ENCODE results near the gene SBF2.

Gene SBF2

GRCh38 chr11:10293423-10294289 is at the start of gene SBF2:
Gene SBF2 (minus strand): TSS chr11:10294219. CDS start chr11:10294069, 150 bp downstream.
- Mint-ChIP-seq H3K4me1 (ENCODE audit: low read depth) (peaks cover 33% of the 10 kb centered on the region), H3K36me3 (ENCODE audit: low read depth) (peaks cover 3% of the 10 kb centered on the region), H3K27me3 (ENCODE audit: low read depth) (peaks cover 61% of the 10 kb centered on the region), H3K27ac (peak within 1 kb of the TSS; percentile 41), H3K9me3 (no peaks in the 10 kb centered on the region), H3K4me3 (peak within 1 kb of the TSS; percentile 79)

GRCh38 chr11:10338287-10338686 is 44.3 kb upstream of the SBF2 start:
- H3K36me3 Mint-ChIP-seq (ENCODE audit: low read depth), result no peaks in the 10 kb centered on the region

GRCh38 chr11:10333490-10333889 is 39.5 kb upstream of the SBF2 start:
- H3K27ac Mint-ChIP-seq, result no peak overlapping the region
- no peaks in the 10 kb centered on the region for H3K36me3 Mint-ChIP-seq (ENCODE audit: low read depth)
- peaks cover 7% of the 10 kb centered on the region for H3K27me3 Mint-ChIP-seq (ENCODE audit: low read depth)
- no peak overlapping the region for H3K4me3 Mint-ChIP-seq
- no peaks in the 10 kb centered on the region for H3K9me3 Mint-ChIP-seq
- no peaks in the 10 kb centered on the region for H3K4me1 Mint-ChIP-seq (ENCODE audit: low read depth)

More at GRCh38 chr11:10338287-10338686, 44.3 kb upstream of the SBF2 start:
- Mint-ChIP-seq H3K4me1 (ENCODE audit: low read depth) (no peaks in the 10 kb centered on the region), H3K9me3 (no peaks in the 10 kb centered on the region), H3K27me3 (ENCODE audit: low read depth) (peaks cover 13% of the 10 kb centered on the region), H3K4me3 (no peak overlapping the region), H3K27ac (no peak overlapping the region)

GRCh38 chr11:10331548-10332289 is 37.7 kb upstream of the SBF2 start:
- H3K27ac Mint-ChIP-seq, result no peak overlapping the region
- H3K9me3 Mint-ChIP-seq, result no peaks in the 10 kb centered on the region
- H3K4me3 Mint-ChIP-seq, result no peak overlapping the region
- H3K4me1 Mint-ChIP-seq (ENCODE audit: low read depth), result no peaks in the 10 kb centered on the region
- no peaks in the 10 kb centered on the region for H3K36me3 Mint-ChIP-seq (ENCODE audit: low read depth)
- H3K27me3 Mint-ChIP-seq (ENCODE audit: low read depth), result peaks cover 7% of the 10 kb centered on the region

GRCh38 chr11:10329935-10330334 is 35.9 kb upstream of the SBF2 start:
- no peaks in the 10 kb centered on the region for H3K9me3 Mint-ChIP-seq
- peaks cover 8% of the 10 kb centered on the region for H3K27me3 Mint-ChIP-seq (ENCODE audit: low read depth)
- no peak overlapping the region for H3K4me3 Mint-ChIP-seq
- H3K36me3 Mint-ChIP-seq (ENCODE audit: low read depth), result no peaks in the 10 kb centered on the region
- no peaks in the 10 kb centered on the region for H3K4me1 Mint-ChIP-seq (ENCODE audit: low read depth)
- H3K27ac Mint-ChIP-seq, result no peak overlapping the region

GRCh38 chr11:10329356-10329755 is 35.3 kb upstream of the SBF2 start:
- H3K36me3 Mint-ChIP-seq (ENCODE audit: low read depth), result no peaks in the 10 kb centered on the region

GRCh38 chr11:10328314-10329098 is 34.5 kb upstream of the SBF2 start:
- Mint-ChIP-seq H3K4me3 (no peak overlapping the region), H3K36me3 (ENCODE audit: low read depth) (no peaks in the 10 kb centered on the region), H3K27ac (no peak overlapping the region), H3K27me3 (ENCODE audit: low read depth) (peaks cover 14% of the 10 kb centered on the region), H3K4me1 (ENCODE audit: low read depth) (peaks cover under 1% of the 10 kb centered on the region), H3K9me3 (no peaks in the 10 kb centered on the region)

More at GRCh38 chr11:10329356-10329755, 35.3 kb upstream of the SBF2 start:
- no peak overlapping the region for H3K27ac Mint-ChIP-seq
- H3K4me3 Mint-ChIP-seq, result no peak overlapping the region
- H3K4me1 Mint-ChIP-seq (ENCODE audit: low read depth), result no peaks in the 10 kb centered on the region
- peaks cover 8% of the 10 kb centered on the region for H3K27me3 Mint-ChIP-seq (ENCODE audit: low read depth)
- no peaks in the 10 kb centered on the region for H3K9me3 Mint-ChIP-seq

GRCh38 chr11:10327254-10327653 is 33.2 kb upstream of the SBF2 start:
- H3K27me3 Mint-ChIP-seq (ENCODE audit: low read depth), result peaks cover 14% of the 10 kb centered on the region
- H3K27ac Mint-ChIP-seq, result no peak overlapping the region
- no peaks in the 10 kb centered on the region for H3K9me3 Mint-ChIP-seq
- no peaks in the 10 kb centered on the region for H3K36me3 Mint-ChIP-seq (ENCODE audit: low read depth)
- H3K4me1 Mint-ChIP-seq (ENCODE audit: low read depth), result peaks cover 12% of the 10 kb centered on the region
- no peak overlapping the region for H3K4me3 Mint-ChIP-seq

GRCh38 chr11:10326012-10326964 is 32.3 kb upstream of the SBF2 start:
- Mint-ChIP-seq H3K27me3 (ENCODE audit: low read depth) (peaks cover 14% of the 10 kb centered on the region), H3K4me1 (ENCODE audit: low read depth) (peaks cover 12% of the 10 kb centered on the region), H3K4me3 (no peak overlapping the region), H3K36me3 (ENCODE audit: low read depth) (no peaks in the 10 kb centered on the region), H3K27ac (no peak overlapping the region), H3K9me3 (no peaks in the 10 kb centered on the region)

GRCh38 chr11:10325277-10326011 is 31.4 kb upstream of the SBF2 start:
- Mint-ChIP-seq H3K9me3 (no peaks in the 10 kb centered on the region), H3K4me3 (no peak overlapping the region), H3K27ac (no peak overlapping the region), H3K4me1 (ENCODE audit: low read depth) (peaks cover 12% of the 10 kb centered on the region), H3K36me3 (ENCODE audit: low read depth) (no peaks in the 10 kb centered on the region), H3K27me3 (ENCODE audit: low read depth) (peaks cover 14% of the 10 kb centered on the region)

- H3K4me1 Mint-ChIP-seq (ENCODE audit: low read depth), result peaks cover 12% of the 10 kb centered on the region
- H3K4me3 Mint-ChIP-seq, result no peak overlapping the region
- H3K27ac Mint-ChIP-seq, result no peak overlapping the region
- H3K9me3 Mint-ChIP-seq, result no peaks in the 10 kb centered on the region
- no peaks in the 10 kb centered on the region for H3K36me3 Mint-ChIP-seq (ENCODE audit: low read depth)
- peaks cover 14% of the 10 kb centered on the region for H3K27me3 Mint-ChIP-seq (ENCODE audit: low read depth)
These were observed 30.5 kb upstream of the SBF2 start for GRCh38 chr11:10324474-10324873.

GRCh38 chr11:10323793-10324170 is 29.8 kb upstream of the SBF2 start:
- H3K4me3 Mint-ChIP-seq, result no peak overlapping the region
- no peaks in the 10 kb centered on the region for H3K36me3 Mint-ChIP-seq (ENCODE audit: low read depth)
- H3K27me3 Mint-ChIP-seq (ENCODE audit: low read depth), result peaks cover 14% of the 10 kb centered on the region
- peaks cover 12% of the 10 kb centered on the region for H3K4me1 Mint-ChIP-seq (ENCODE audit: low read depth)
- H3K27ac Mint-ChIP-seq, result no peak overlapping the region
- H3K9me3 Mint-ChIP-seq, result no peaks in the 10 kb centered on the region

All from T-helper 1 cell treated with Interleukin-12 subunit alpha and Interleukin-12 subunit beta and Interleukin-4 antibody, amounts not matched to agents 30 μg/mL and 1 μg/mL, for 36 hours (primary cell).